Peyer's patch (tissue), 4 donors: ENCODE measurements around the gene OLFM1. TPM values are rescaled to one million over a fixed set of nuclear protein-coding genes. Genes with fewer than 3 reads are reported as not detected.
A peak's percentile ranks its signal among the peaks of the same experiment; 100 is the strongest.

Source experiments
- DNase-seq, 3 donors: peaks; one replicate each; pipeline ENCODE4 v3.0.0-alpha.2; 2017 to 2019
- H3K27ac ChIP-seq, 4 donors: fragments of 200-600 bp; sonication (generic); one replicate each; pipeline ENCODE4 v1.5.1; 2016 to 2019
- H3K27me3 ChIP-seq, 2 donors: fragments of 200-600 bp; sonication (generic); one replicate each; pipeline ENCODE4 v1.5.1; 2019
- H3K36me3 ChIP-seq, 3 donors: fragments of 200-600 bp; sonication (generic); one replicate each; pipeline ENCODE4 v1.5.1; 2016 to 2019
- H3K4me1 ChIP-seq, 4 donors: fragments of 200-600 bp; sonication (generic); one replicate each; pipeline ENCODE4 v1.5.1; 2016 to 2019
- H3K4me3 ChIP-seq, 4 donors: fragments of 200-600 bp; sonication (generic); 1 replicate in 3 of 4; 2 replicates in 1 of 4; pipeline ENCODE4 v1.5.1; 2016 to 2019; ENCODE audit warnings: mild to moderate bottlenecking in 1 of 4
- H3K9me3 ChIP-seq, 4 donors: fragments of 200-600 bp; sonication (generic); one replicate each; pipeline ENCODE4 v1.5.1; 2016 to 2019; ENCODE audit warnings: mild to moderate bottlenecking in 1 of 4
- CTCF ChIP-seq, 6 experiments: fragments of 450-650 bp in 4 of 6; fragments of 200-600 bp in 2 of 6; sonication (generic) in 1 of 6; IDR thresholded peaks; one replicate each; pipeline ENCODE4 v1.5.1; 2017 to 2019; ENCODE audit warnings: antibody characterized with exemption in 6 of 6, mild to moderate bottlenecking in 3 of 6, moderate library complexity in 1 of 6
- POLR2A ChIP-seq, 2 donors: fragments of 450-650 bp; IDR thresholded peaks; one replicate each; pipeline ENCODE4 v1.5.1; 2017; ENCODE audit warnings: antibody characterized with exemption in 2 of 2, mild to moderate bottlenecking in 2 of 2, moderate library complexity in 2 of 2
- total RNA-seq, 4 donors: library from RNA; depleted of rRNA; stranded (reverse); fragments of >200 nt; gene quantifications; one replicate each; pipeline ENCODE4 v1.1.0, GENCODE V29; 2016

OLFM1 gene
- total RNA-seq, 4 donors from 2014 or later: 2.5 to 5.8 (median 4.9) TPM

DNA sequence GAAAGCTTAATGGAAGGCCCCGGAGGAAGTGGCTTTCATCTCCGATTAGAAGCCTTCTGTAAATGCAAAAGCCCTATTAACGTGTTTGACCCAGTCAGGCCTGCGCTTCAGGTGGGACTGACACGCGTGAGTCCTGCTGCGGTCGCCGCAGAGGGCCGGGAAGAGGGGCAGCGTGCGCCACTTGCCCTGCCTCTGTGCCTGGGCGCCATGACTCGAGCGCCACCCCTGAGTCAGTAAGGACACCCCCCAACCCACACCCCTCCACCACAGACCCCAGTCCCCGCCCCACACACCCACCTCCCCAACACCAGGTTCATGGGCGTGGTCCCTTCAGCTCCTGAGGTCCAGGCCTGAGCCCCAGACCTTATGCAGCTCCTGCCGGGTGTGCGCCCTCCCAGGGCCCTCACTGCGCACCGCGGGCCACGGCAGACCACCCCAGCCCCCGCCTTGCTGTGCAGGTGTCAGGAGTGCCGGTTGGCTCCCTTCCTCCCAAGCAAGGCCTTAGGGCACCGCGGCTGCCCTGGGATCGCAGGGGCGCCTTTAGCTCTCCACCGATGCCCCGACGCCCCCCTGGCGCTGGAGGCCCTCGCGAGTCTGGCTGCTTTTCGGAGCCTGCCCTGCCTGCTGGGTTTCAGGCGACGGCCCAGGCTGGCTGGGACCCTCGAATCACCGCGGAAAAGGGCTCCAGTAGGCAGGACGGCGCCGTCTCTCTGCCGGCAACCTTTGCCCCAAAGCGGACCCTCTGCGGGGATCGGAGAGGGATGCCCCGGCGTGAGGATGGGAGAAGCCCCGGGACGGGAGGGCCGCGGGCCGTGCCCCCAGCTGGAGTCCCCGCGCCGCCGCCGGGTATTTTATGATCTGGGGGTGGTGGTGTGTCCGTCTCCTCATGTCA lies 625 bp upstream of the OLFM1 start:
- Histone ChIP-seq H3K27ac (no peak overlapping the region), H3K9me3 (no peaks in the 10 kb centered on the region), H3K27me3 (peaks cover 0 to 8% of the 10 kb centered on the region in 2 donors), H3K4me3 (peak overlapping the region in 2 of 4 donors; percentile 32 to 38), H3K36me3 (no peaks in the 10 kb centered on the region), H3K4me1 (peaks cover 0 to 26% (median 0%) of the 10 kb centered on the region in 4 donors)
- TF ChIP-seq POLR2A (IDR thresholded peaks at IDR 0.05): no peak
- TF ChIP-seq CTCF (IDR thresholded peaks at IDR 0.05): no peak
- DNase-seq: no peak

DNA sequence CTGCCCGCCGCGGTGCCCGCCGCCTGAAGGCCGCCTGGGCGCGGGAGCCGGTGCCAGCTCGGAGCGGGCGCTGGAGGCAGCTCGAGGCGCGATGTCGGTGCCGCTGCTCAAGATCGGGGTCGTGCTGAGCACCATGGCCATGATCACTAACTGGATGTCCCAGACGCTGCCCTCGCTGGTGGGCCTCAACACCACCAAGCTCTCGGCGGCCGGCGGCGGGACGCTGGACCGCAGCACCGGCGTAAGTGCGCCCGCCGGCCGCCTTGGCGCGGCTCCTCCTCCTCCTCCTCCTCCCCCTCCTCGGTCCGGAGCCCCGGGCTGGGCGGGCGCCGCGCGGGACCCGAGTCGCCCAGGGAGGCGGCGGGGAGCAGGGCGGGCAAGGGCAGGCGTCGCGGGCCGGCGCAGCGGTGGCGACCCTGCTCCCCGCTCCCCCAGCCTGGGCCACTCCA lies 455 bp downstream of the OLFM1 start:
- peaks cover 0 to 26% (median 0%) of the 10 kb centered on the region in 4 donors for H3K4me1 ChIP-seq
- H3K4me3 ChIP-seq: peak overlapping the region; percentile 18 to 51 (median 36)
- no peak for DNase-seq
- no peak overlapping the region for H3K27ac ChIP-seq
- peaks cover 0 to 8% of the 10 kb centered on the region in 2 donors for H3K27me3 ChIP-seq
- H3K36me3 ChIP-seq: no peaks in the 10 kb centered on the region
- no peak for TF ChIP-seq CTCF (IDR thresholded peaks at IDR 0.05)
- TF ChIP-seq POLR2A (IDR thresholded peaks at IDR 0.05): no peak
- no peaks in the 10 kb centered on the region for H3K9me3 ChIP-seq

DNA sequence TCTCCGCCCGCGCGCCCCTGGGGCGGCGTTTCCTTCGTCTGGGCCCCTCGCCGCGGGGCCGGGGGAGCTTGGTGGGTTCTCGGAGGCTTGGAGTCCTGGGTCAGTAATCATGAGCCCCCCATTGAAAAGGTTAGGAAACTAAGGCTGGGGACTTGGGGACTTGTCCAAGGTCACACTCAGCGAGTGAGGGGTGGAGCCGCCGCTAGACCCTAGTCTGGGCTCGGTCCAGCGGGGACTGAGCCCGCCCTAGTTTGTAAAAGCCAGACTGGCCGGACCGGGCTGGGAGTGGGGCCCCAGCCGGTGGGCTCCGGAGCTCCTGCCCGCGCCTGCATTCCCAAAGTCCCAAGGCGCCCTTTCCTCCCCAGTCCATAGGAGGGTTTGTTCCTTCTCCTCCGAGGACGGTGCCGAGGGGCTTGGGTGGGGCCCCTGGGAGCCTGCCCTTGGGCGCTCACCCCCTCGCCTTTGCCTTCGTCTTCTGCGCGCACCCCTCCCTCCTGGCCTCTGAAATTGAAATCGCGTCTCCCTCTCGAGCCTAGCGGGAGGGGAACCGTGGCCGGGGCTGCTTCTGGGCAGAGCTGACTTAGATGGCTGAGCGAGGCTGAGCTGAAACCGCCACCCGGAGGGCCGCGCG lies 995 bp downstream of the OLFM1 start:
- H3K27ac ChIP-seq: no peak overlapping the region
- H3K36me3 ChIP-seq: no peaks in the 10 kb centered on the region
- no peaks in the 10 kb centered on the region for H3K9me3 ChIP-seq
- TF ChIP-seq CTCF (IDR thresholded peaks at IDR 0.05) (no peak), POLR2A (IDR thresholded peaks at IDR 0.05) (no peak)
- peak overlapping the region; percentile 18 to 51 (median 36) for H3K4me3 ChIP-seq
- peaks cover 0 to 26% (median 0%) of the 10 kb centered on the region in 4 donors for H3K4me1 ChIP-seq
- no peak for DNase-seq
- H3K27me3 ChIP-seq: peaks cover 0 to 8% of the 10 kb centered on the region in 2 donors

- Histone ChIP-seq H3K36me3 (no peaks in the 10 kb centered on the region), H3K4me3 (peak overlapping the region in 2 of 4 donors; percentile 26 to 51), H3K4me1 (peaks cover 0 to 26% (median 0%) of the 10 kb centered on the region in 4 donors), H3K27ac (no peak overlapping the region), H3K27me3 (peaks cover 0 to 8% of the 10 kb centered on the region in 2 donors), H3K9me3 (no peaks in the 10 kb centered on the region)
- no peak for DNase-seq
- TF ChIP-seq POLR2A (IDR thresholded peaks at IDR 0.05): no peak
- TF ChIP-seq CTCF (IDR thresholded peaks at IDR 0.05): no peak
Measured at GRCh38 chr9:135088979-135089847, 1.7 kb downstream of the OLFM1 start.

GRCh38 chr9:135090081-135090480 lies 2.6 kb downstream of the OLFM1 start:
- no peak overlapping the region for H3K4me3 ChIP-seq
- H3K36me3 ChIP-seq: no peaks in the 10 kb centered on the region
- no peaks in the 10 kb centered on the region for H3K9me3 ChIP-seq
- H3K27ac ChIP-seq: no peak overlapping the region
- no peak for DNase-seq
- peaks cover 0 to 8% of the 10 kb centered on the region in 2 donors for H3K27me3 ChIP-seq
- peaks cover 0 to 26% (median 0%) of the 10 kb centered on the region in 4 donors for H3K4me1 ChIP-seq
- TF ChIP-seq CTCF (IDR thresholded peaks at IDR 0.05) (no peak), POLR2A (IDR thresholded peaks at IDR 0.05) (no peak)
